ENCODE results near the gene KCNQ4. TPM values are rescaled to one million over a fixed set of nuclear protein-coding genes. Genes with fewer than 3 reads are reported as not detected.
A peak's percentile ranks its signal among the peaks of the same experiment; 100 is the strongest.

The KCNQ4 gene
- total RNA-seq = 14.5 TPM

DNA sequence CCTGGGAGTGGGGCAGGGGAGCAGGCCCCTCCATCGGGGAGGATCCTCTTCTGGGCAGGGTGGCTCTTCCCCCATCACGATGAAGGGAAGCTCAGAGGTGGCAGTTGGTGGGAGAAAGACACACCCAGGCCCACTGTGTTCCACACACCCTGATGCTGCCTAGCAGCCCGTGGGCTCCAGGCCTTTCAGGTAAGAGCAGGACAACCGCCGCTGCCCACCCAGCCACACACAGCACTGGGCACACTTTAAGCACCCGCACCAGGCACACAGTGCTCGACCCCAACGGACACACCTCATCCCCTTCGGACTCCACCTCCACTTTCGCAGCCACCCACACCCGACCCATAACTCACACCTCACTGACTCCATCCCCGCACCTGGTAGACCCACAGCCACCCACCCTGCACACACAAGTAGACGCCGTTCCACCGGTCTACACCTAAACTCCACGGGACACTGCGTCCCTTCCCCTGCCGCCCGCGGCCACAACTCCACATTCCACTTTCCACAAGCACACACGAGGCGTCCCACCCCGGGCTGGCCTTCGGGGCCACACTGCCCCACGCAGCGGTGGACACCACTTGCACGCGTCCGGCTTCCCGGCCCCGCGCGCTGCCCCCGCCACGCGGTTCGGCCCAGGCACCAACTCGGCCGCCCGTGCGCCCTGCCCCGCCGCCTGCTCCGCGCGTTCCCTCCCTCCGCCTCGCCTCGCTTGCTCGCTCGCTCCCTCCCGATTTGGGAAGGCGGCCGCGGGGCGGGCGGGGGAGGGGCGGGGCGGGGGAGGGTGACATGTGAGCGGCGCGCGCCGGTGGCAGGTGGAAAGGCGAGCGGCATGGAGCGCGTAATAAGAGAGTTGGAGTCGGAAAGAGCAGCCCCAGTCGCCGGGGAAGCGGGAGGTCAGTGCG, at the start of gene KCNQ4:
Gene KCNQ4 (plus strand): TSS at position 787 of the 905 bp plus-strand sequence. CDS start 307 bp downstream, outside the sequence.
- TF ChIP-seq, protein P1, sequence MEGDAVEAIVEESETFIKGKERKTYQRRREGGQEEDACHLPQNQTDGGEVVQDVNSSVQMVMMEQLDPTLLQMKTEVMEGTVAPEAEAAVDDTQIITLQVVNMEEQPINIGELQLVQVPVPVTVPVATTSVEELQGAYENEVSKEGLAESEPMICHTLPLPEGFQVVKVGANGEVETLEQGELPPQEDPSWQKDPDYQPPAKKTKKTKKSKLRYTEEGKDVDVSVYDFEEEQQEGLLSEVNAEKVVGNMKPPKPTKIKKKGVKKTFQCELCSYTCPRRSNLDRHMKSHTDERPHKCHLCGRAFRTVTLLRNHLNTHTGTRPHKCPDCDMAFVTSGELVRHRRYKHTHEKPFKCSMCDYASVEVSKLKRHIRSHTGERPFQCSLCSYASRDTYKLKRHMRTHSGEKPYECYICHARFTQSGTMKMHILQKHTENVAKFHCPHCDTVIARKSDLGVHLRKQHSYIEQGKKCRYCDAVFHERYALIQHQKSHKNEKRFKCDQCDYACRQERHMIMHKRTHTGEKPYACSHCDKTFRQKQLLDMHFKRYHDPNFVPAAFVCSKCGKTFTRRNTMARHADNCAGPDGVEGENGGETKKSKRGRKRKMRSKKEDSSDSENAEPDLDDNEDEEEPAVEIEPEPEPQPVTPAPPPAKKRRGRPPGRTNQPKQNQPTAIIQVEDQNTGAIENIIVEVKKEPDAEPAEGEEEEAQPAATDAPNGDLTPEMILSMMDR (IDR thresholded peaks at IDR 0.05) = no peak
- Histone ChIP-seq H3K4me1 (peaks cover 6 to 22% of the 10 kb centered on the region in 2 donors), H3K27ac (peak within 1 kb of the TSS; percentile 82 to 91), H3K4me3 (peak within 1 kb of the TSS; percentile 65 to 69), H3K27me3 (no peaks in the 10 kb centered on the region), H3K36me3 (no peaks in the 10 kb centered on the region), H3K9me3 (no peaks in the 10 kb centered on the region)
- peak in 1 of 2 donors; percentile 84 for DNase-seq (ENCODE audit: low spot score in 2 of 2)
- intact Hi-C loops (cut with DNase I) = loop anchor here (2.0 to 5.0 kb wide), 2 partner anchors 42 to 71 kb away; no protein-coding TSS in a partner anchor

DNA sequence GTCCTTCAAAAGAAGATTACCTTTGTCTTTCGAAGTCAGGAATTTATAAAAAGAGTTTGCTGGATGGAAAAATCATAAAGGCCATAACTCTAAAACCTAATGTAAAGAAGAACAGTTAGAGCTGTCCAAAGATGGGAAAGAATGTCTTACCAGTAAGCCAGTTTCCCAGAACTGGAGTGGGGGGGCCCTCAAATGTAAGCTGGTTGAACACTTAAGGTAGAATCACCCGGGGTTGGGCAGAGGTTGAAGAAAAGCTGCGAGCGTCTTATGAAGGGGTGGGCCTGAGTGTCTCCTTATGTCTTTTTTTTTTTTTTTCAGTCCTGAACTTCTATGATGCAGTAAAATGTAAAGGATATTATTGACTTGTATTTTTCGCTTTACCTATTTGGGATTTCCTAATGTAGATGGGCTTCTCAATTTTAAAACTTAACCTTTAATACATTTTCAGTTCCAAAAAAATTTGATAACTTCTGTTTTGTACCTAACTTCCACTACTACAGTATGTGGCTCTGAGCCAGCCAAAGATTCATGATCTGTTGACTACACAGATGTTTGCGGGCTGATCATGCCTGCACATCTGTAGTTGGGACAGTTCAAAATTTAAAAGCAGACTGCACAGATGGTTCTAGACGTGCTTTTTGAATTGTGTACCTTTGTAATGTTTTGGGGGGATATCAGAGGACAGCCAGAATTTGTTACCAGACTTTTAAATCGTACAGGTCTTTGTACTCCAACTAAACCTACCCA, 48.5 kb upstream of the KCNQ4 start:
- H3K4me1 ChIP-seq = peaks cover 0 to 10% of the 10 kb centered on the region in 2 donors
- intact Hi-C loops (cut with DNase I) = no loop called here
- no peak overlapping the region for H3K27ac ChIP-seq

DNA sequence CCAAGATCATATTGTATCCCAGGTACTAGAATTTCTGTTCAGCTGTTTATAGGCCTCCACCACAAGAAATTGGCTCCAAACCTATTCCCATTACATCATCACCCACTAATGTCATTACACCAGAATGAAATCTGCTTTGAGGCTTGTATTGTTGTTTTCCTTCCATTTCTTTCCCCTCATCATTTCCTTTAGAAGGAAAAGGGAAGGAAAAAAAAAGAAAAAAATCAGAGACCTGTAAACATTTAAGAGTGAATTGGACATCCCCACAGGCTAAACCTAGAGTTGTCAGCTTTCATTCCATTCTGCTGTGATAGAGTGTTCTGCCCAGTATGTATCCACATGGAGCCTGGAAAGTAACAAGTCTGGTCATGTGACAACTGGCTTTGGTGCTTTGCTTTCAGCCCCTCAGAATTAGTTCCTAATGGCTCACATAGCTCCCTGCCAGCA, 47.5 kb upstream of the KCNQ4 start:
- Histone ChIP-seq H3K4me3 (no peak overlapping the region), H3K4me1 (peaks cover 3 to 10% of the 10 kb centered on the region in 2 donors), H3K27ac (peak overlapping the region; percentile 46 to 59), H3K9me3 (no peaks in the 10 kb centered on the region), H3K36me3 (peaks cover 10 to 13% of the 10 kb centered on the region in 2 donors), H3K27me3 (no peaks in the 10 kb centered on the region)
- TF ChIP-seq, protein P1 (IDR thresholded peaks at IDR 0.05) = no peak
- intact Hi-C loops (cut with DNase I) = no loop called here
- DNase-seq (ENCODE audit: low spot score in 2 of 2) = no peak

More for the DNA sequence above, 48.5 kb upstream of the KCNQ4 start:
- TF ChIP-seq, protein P1 (IDR thresholded peaks at IDR 0.05) = no peak
- no peak overlapping the region for H3K4me3 ChIP-seq
- H3K27me3 ChIP-seq = no peaks in the 10 kb centered on the region
- no peaks in the 10 kb centered on the region for H3K9me3 ChIP-seq
- DNase-seq (ENCODE audit: low spot score in 2 of 2) = no peak
- peaks cover 10 to 13% of the 10 kb centered on the region in 2 donors for H3K36me3 ChIP-seq

DNA sequence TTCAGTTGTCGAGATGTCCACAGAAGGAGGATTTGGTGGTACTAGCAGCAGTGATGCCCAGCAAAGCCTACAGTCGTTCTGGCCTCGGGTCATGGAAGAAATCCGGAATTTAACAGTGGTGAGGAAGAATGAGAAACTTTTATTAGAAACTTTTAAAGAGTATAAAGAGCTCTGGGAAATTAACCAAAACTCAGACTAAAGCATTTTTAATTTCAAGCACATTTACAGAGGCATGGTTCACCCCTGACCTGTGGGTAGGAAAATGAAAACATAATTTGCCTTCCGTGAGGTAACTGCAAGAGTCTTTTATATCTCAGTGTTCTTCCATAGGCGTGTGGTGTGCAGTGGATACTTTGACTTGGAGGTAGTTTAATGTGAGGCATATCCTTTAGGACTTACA, 44.8 kb upstream of the KCNQ4 start:
- TF ChIP-seq, protein P1 (IDR thresholded peaks at IDR 0.05) = no peak
- peak overlapping the region in 1 of 2 donors; percentile 36 for H3K27ac ChIP-seq

DNA sequence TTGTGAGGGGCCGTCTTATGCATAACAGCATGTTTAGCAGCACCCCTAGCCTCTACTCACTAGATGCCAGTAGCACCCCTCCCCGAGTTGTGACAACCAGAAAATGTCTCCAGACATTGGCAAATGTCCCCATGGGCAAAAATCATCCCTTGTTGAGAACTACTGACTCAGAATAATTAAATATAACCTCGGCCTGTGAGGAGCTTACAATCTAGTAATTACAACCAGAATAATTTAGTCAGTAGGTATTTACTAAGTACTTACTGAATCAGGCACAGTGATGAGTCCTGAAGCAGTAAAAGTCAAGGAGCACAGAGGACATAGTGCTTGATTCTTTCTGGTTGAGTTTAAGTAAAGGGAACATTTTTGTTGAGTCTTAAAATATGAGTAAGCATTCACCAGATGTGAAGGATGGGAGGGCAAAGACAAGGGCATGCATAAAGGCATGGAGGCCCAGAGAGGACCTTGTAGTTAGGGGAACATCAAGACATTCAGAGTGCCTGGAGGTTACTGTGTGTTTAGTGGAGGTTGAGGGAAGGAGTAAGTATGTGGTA, 44.1 kb upstream of the KCNQ4 start:
- intact Hi-C loops (cut with DNase I) = no loop called here
- Histone ChIP-seq H3K9me3 (no peaks in the 10 kb centered on the region), H3K4me1 (peaks cover 5 to 8% of the 10 kb centered on the region in 2 donors), H3K27me3 (no peaks in the 10 kb centered on the region), H3K4me3 (no peak overlapping the region), H3K36me3 (peaks cover 15 to 18% of the 10 kb centered on the region in 2 donors), H3K27ac (peak overlapping the region; percentile 14 to 36)
- TF ChIP-seq, protein P1 (IDR thresholded peaks at IDR 0.05) = no peak
- DNase-seq (ENCODE audit: low spot score in 2 of 2) = no peak

More for the DNA sequence above, 44.8 kb upstream of the KCNQ4 start:
- intact Hi-C loops (cut with DNase I) = no loop called here
- Histone ChIP-seq H3K4me1 (peaks cover 5 to 8% of the 10 kb centered on the region in 2 donors), H3K4me3 (no peak overlapping the region), H3K27me3 (no peaks in the 10 kb centered on the region), H3K36me3 (peaks cover 15 to 18% of the 10 kb centered on the region in 2 donors), H3K9me3 (no peaks in the 10 kb centered on the region)
- DNase-seq (ENCODE audit: low spot score in 2 of 2) = no peak

Data from ascending aorta (tissue), 2 donors.